Measurements from ENCODE around the gene HDAC10.

DNA sequence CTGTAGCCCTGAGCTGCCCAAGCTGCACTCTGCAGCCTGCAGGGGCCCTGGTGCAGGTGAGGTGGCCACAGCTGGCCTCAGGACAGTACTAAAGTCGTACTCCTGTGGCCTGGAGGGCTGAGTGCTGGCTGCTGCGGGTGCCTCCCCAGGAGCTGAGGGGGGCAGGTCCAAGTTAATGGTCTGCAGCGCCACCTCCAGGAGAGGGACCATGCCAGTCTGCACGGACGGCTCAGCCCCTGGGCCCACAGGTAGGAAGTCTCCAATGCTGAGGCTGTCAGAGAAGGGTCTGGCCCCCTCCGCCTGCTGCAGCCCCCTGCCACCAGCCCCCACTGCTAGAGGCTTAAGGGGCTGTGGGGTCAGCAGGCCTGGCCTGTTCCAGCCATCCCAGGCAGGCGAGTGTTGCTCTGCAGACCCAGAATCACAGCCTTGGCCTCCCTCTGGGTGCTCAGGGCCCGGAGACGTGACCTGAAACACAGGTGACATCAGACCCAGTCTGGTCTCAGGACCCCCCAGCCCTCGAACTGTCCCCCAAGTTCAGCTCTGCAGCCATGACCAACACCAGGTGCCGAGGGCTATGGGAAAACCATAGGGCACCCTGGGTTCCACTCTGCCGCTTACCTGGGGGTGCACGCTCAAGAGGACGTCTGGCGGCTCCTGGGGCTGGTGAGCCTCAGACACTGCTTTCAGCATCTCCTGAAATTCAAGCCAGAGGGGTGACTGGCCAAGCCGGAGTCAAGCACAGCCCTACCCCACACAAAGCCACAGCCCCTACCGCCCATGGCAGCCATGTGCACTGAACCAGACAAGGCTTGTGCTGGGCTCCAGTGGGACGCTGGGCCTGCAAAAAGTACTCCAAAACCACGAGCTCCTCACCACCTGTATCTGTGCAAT lies 29.4 kb downstream of the HDAC10 start:
- TF ChIP-seq, protein P1, sequence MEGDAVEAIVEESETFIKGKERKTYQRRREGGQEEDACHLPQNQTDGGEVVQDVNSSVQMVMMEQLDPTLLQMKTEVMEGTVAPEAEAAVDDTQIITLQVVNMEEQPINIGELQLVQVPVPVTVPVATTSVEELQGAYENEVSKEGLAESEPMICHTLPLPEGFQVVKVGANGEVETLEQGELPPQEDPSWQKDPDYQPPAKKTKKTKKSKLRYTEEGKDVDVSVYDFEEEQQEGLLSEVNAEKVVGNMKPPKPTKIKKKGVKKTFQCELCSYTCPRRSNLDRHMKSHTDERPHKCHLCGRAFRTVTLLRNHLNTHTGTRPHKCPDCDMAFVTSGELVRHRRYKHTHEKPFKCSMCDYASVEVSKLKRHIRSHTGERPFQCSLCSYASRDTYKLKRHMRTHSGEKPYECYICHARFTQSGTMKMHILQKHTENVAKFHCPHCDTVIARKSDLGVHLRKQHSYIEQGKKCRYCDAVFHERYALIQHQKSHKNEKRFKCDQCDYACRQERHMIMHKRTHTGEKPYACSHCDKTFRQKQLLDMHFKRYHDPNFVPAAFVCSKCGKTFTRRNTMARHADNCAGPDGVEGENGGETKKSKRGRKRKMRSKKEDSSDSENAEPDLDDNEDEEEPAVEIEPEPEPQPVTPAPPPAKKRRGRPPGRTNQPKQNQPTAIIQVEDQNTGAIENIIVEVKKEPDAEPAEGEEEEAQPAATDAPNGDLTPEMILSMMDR (IDR thresholded peaks at IDR 0.05), result no peak
- TF ChIP-seq POLR2A (IDR thresholded peaks at IDR 0.05) (no peak), POLR2AphosphoS5 (IDR thresholded peaks at IDR 0.05) (no peak), EP300 (IDR thresholded peaks at IDR 0.05) (no peak)
